C4-2B (cell line): ENCODE data around the gene GABRR3.

Source experiments
- H3K27ac ChIP-seq: fragments of 450-650 bp; 2 replicates; pipeline ENCODE4 v1.5.1; 2017
- CTCF ChIP-seq: fragments of 450-650 bp; conservative IDR thresholded peaks from 2 replicates; pipeline ENCODE4 v1.5.1; 2017; ENCODE audit warnings: mild to moderate bottlenecking
- ZFX ChIP-seq: fragments of 450-650 bp; IDR thresholded peaks from 2 replicates; pipeline ENCODE4 v1.6.1; 2017

The GABRR3 gene

GRCh38 chr3:98022978-98023820 is 11.9 kb downstream of the GABRR3 start:
- TF ChIP-seq ZFX (no peak), CTCF (peak; percentile 92)
- no peak overlapping the region for H3K27ac ChIP-seq

GRCh38 chr3:98021830-98022560 is 13.1 kb downstream of the GABRR3 start:
- no peak overlapping the region for H3K27ac ChIP-seq
- TF ChIP-seq ZFX = no peak
- no peak for TF ChIP-seq CTCF

DNA sequence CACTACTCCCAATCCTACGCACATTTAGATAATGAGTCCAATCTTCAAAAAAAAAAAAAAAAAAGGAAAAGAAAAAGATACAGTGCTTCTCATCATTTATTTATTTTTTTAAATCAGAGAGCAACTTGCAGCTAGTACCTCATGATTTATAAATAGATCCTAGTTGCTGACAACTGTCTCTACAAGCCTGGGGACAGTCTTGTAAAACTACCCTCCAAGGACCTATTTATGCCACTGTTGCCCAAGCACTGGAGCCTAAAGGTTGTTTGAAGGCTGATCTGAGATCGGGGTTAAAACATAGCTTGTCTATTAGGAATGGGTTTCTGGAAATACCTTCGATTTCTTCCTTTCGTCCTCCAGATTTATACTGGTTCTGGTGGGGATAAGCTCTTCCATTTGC is 14.7 kb downstream of the GABRR3 start:
- no peak for TF ChIP-seq ZFX
- TF ChIP-seq CTCF = no peak
- no peak overlapping the region for H3K27ac ChIP-seq

- H3K27ac ChIP-seq = no peak overlapping the region
- TF ChIP-seq CTCF (no peak), ZFX (no peak)
Measured at GRCh38 chr3:98018301-98018700, 16.8 kb downstream of the GABRR3 start.

- H3K27ac ChIP-seq = no peak overlapping the region
- TF ChIP-seq ZFX (no peak), CTCF (no peak)
Measured at GRCh38 chr3:98014268-98014585, 20.9 kb downstream of the GABRR3 start.

DNA sequence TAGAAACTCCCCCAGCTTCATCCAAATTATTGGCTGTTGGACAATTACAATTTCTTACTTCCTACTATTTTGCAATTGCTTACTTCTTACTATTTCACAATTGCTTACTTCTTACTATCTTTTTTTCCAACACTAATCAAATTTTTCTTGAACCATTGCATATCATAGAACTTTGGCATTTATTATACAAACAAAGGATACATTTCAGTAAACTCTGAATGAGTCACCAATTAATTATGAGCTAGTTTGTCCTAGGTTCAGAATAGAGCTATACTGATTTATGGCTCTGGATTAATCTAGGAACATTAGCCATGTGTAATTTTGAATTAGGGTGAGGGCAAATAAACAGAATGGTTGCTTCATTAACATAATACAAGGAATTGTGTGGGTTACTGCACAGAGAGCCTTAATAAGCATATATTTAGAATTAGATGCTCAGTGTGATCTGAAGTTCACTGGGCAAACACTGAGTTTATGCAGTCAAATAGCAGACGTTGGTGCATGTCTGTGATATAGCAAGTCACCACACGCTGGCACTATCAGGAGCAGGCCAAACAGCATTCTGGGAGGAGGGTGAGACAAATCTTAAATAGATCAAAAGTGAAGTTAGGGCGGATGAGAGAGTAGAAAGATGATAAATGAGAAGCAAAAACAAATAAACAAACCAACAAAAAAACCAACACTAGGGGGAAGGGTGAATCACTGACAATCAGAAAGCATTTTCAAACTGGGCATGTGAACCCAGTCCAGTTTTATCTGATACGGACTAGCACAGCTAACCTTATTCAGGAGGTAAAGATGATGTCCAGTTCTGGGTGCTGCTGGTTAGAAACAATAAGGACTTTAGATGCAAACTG is 21.5 kb downstream of the GABRR3 start:
- TF ChIP-seq CTCF (peak; percentile 26), ZFX (no peak)
- no peak overlapping the region for H3K27ac ChIP-seq
